ENCODE results near the gene UPK1A.

DNA sequence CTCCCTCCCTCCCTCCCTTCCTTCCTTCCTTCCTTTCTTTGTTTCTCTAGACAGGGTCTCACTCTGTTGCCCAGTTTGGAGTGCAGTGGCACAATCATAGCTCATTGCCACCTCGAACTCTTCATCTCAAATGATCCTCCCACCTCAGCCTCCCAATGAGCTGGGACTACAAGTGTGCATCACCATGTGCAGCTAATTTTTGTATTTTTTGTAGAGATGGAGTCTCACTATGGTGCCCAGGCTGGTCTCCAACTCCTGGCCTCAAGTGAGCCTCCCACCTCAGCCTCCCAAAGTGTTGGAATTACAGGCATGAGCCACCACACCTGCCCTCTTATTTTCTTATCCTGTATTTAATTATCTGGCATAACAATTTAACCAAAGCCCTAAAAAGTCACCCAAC is 4.4 kb downstream of the UPK1A start:
- TF ChIP-seq, protein P1, sequence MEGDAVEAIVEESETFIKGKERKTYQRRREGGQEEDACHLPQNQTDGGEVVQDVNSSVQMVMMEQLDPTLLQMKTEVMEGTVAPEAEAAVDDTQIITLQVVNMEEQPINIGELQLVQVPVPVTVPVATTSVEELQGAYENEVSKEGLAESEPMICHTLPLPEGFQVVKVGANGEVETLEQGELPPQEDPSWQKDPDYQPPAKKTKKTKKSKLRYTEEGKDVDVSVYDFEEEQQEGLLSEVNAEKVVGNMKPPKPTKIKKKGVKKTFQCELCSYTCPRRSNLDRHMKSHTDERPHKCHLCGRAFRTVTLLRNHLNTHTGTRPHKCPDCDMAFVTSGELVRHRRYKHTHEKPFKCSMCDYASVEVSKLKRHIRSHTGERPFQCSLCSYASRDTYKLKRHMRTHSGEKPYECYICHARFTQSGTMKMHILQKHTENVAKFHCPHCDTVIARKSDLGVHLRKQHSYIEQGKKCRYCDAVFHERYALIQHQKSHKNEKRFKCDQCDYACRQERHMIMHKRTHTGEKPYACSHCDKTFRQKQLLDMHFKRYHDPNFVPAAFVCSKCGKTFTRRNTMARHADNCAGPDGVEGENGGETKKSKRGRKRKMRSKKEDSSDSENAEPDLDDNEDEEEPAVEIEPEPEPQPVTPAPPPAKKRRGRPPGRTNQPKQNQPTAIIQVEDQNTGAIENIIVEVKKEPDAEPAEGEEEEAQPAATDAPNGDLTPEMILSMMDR (IDR thresholded peaks at IDR 0.05; ENCODE audit: insufficient read depth, low read depth, low read length), result no peak
- TF ChIP-seq EZH2 (IDR thresholded peaks at IDR 0.05; ENCODE audit: insufficient read depth, low read length), result no peak

Data from astrocyte (in vitro differentiated cells and primary cell).